HL-60 (cell line): ENCODE results near the gene KCNF1.

Experiments
- DNase-seq, 2 experiments: peaks; one replicate each; pipeline ENCODE4 v3.0.0-alpha.2; 2010 to 2020; ENCODE audit warnings: low read depth in 1 of 2, low spot score in 1 of 2
- H3K27ac ChIP-seq: fragments of 250-450 bp; sonication (Bioruptor Pico); replicated peaks from 2 replicates; pipeline ENCODE4 v1.5.1; 2020; ENCODE audit warnings: mild to moderate bottlenecking, moderate library complexity
- H3K27me3 ChIP-seq: fragments of 250-450 bp; sonication (Bioruptor Pico); 2 replicates; pipeline ENCODE4 v1.5.1; 2021; ENCODE audit warnings: mild to moderate bottlenecking, moderate library complexity; ENCODE audit not compliant: insufficient read depth, poor library complexity, severe bottlenecking
- H3K4me3 ChIP-seq: replicated peaks from 2 replicates; pipeline ENCODE4 v1.5.1; 2011; ENCODE audit warnings: mild to moderate bottlenecking, control low read depth, low read length; ENCODE audit not compliant: insufficient read depth
- GABPA ChIP-seq: IDR thresholded peaks from 2 replicates; pipeline ENCODE4 v1.6.1; 2012; ENCODE audit warnings: low read depth
- POLR2AphosphoS5 ChIP-seq: IDR thresholded peaks from 2 replicates; pipeline ENCODE4 v1.6.1; 2012; ENCODE audit warnings: low read depth
- SPI1 ChIP-seq: IDR thresholded peaks from 2 replicates; pipeline ENCODE4 v1.6.1; 2012; ENCODE audit warnings: low read depth, mild to moderate bottlenecking, borderline replicate concordance
- long read RNA-seq: library from polyadenylated mRNA; unstranded; transcript quantifications from one replicate; pipeline ENCODE4 v2.0.0, GENCODE V29; 2020
- TF ChIP-seq, protein P1 (sequence below): IDR thresholded peaks from one replicate; pipeline ENCODE4 v1.5.1; 2011; ENCODE audit warnings: low read length, control low read depth, inconsistent platforms; ENCODE audit not compliant: insufficient read depth
- TF ChIP-seq, protein P2 (sequence below): IDR thresholded peaks from 2 replicates; pipeline ENCODE4 v1.6.1; 2012; ENCODE audit warnings: low read depth; ENCODE audit not compliant: insufficient replicate concordance

The KCNF1 gene, protein sequence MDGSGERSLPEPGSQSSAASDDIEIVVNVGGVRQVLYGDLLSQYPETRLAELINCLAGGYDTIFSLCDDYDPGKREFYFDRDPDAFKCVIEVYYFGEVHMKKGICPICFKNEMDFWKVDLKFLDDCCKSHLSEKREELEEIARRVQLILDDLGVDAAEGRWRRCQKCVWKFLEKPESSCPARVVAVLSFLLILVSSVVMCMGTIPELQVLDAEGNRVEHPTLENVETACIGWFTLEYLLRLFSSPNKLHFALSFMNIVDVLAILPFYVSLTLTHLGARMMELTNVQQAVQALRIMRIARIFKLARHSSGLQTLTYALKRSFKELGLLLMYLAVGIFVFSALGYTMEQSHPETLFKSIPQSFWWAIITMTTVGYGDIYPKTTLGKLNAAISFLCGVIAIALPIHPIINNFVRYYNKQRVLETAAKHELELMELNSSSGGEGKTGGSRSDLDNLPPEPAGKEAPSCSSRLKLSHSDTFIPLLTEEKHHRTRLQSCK
- long read RNA-seq, result 0 reads

DNA sequence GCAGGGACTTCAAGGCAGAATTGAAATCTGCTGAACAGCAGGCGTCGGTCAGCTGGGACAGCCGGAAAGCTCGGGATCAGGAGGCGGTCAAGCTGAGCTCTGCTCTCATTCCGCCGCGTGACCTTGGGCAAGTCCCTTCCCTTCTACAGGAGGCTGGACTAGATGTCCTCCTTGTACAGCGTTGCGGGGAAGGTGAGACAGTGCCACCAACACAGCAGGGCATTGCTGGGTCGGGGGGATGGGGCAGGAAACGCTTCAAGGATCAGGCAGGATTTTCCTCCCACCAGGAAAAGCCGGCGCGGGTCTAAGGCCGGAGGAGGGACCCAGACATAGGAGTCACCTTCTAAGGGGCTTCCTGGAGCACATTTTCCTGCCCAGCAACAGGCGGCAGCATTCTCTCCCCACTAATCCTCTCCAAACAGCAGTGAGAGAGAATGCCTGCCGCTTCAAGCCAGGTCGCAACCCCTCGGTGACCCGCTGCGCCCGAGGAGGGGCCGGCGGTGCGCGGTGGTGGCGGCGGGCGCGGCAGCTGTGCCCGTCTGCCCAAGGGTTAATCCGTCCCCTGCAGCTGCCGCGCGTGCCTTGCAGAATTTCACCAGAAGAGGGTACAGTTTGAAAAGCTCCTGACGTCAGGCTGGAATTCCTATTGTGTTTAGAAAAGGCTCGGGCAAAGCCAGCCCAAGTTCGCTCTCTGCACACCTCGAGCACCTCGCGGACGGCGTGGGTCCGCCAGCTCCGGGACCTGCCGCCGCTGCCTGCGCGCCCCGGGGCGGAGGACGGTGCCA lies at the start of gene KCNF1:
KCNF1 (plus strand) TSS at position 644 of the 785 bp plus-strand sequence. CDS start 493 bp downstream, outside the sequence.
- Histone ChIP-seq H3K27ac (no peak within 1 kb of the TSS), H3K27me3 (peaks cover 41% of the 10 kb centered on the region), H3K4me3 (no peak within 1 kb of the TSS)
- no peak for TF ChIP-seq SPI1
- TF ChIP-seq, protein P1, sequence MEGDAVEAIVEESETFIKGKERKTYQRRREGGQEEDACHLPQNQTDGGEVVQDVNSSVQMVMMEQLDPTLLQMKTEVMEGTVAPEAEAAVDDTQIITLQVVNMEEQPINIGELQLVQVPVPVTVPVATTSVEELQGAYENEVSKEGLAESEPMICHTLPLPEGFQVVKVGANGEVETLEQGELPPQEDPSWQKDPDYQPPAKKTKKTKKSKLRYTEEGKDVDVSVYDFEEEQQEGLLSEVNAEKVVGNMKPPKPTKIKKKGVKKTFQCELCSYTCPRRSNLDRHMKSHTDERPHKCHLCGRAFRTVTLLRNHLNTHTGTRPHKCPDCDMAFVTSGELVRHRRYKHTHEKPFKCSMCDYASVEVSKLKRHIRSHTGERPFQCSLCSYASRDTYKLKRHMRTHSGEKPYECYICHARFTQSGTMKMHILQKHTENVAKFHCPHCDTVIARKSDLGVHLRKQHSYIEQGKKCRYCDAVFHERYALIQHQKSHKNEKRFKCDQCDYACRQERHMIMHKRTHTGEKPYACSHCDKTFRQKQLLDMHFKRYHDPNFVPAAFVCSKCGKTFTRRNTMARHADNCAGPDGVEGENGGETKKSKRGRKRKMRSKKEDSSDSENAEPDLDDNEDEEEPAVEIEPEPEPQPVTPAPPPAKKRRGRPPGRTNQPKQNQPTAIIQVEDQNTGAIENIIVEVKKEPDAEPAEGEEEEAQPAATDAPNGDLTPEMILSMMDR, result no peak
- TF ChIP-seq POLR2AphosphoS5, result no peak
- TF ChIP-seq, protein P2, sequence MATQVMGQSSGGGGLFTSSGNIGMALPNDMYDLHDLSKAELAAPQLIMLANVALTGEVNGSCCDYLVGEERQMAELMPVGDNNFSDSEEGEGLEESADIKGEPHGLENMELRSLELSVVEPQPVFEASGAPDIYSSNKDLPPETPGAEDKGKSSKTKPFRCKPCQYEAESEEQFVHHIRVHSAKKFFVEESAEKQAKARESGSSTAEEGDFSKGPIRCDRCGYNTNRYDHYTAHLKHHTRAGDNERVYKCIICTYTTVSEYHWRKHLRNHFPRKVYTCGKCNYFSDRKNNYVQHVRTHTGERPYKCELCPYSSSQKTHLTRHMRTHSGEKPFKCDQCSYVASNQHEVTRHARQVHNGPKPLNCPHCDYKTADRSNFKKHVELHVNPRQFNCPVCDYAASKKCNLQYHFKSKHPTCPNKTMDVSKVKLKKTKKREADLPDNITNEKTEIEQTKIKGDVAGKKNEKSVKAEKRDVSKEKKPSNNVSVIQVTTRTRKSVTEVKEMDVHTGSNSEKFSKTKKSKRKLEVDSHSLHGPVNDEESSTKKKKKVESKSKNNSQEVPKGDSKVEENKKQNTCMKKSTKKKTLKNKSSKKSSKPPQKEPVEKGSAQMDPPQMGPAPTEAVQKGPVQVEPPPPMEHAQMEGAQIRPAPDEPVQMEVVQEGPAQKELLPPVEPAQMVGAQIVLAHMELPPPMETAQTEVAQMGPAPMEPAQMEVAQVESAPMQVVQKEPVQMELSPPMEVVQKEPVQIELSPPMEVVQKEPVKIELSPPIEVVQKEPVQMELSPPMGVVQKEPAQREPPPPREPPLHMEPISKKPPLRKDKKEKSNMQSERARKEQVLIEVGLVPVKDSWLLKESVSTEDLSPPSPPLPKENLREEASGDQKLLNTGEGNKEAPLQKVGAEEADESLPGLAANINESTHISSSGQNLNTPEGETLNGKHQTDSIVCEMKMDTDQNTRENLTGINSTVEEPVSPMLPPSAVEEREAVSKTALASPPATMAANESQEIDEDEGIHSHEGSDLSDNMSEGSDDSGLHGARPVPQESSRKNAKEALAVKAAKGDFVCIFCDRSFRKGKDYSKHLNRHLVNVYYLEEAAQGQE, result no peak
- no peak for TF ChIP-seq GABPA
- no peak for DNase-seq

DNA sequence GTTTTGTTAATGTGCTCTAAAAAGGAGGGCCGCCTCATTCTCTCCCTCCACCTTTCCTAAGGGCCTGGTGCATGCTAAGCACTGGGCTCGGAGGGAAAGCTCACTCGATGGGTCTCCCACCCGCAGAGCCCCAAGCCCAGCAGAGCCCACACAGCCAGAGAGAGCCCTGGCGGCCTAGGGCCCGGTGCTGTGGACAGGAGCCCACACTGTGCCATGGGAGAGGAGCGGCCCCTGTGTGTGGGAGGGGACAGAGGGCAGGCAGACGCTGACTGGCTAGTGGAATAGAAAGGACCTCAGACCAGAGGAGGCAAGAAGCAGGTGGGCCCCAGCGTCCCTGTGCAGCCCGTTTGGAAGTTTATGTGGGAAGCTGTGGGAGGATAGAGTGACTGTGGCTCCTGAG lies 49.4 kb upstream of the KCNF1 start:
- TF ChIP-seq POLR2AphosphoS5, result no peak
- no peak for TF ChIP-seq GABPA
- TF ChIP-seq, protein P2, result no peak
- TF ChIP-seq SPI1, result no peak
- TF ChIP-seq, protein P1, result no peak
- Histone ChIP-seq H3K27ac (no peak overlapping the region), H3K4me3 (no peak overlapping the region), H3K27me3 (peaks cover 6% of the 10 kb centered on the region)
- DNase-seq, result no peak

- peaks cover 6% of the 10 kb centered on the region for H3K27me3 ChIP-seq
- DNase-seq, result no peak
- TF ChIP-seq GABPA, result no peak
- no peak for TF ChIP-seq POLR2AphosphoS5
- TF ChIP-seq, protein P2, result no peak
- TF ChIP-seq SPI1, result no peak
- TF ChIP-seq, protein P1, result no peak
- no peak overlapping the region for H3K27ac ChIP-seq
- H3K4me3 ChIP-seq, result no peak overlapping the region
Measured at GRCh38 chr2:10863047-10863446, 48.7 kb upstream of the KCNF1 start.
